Astrocyte of the cerebellum (primary cell): ENCODE measurements around the gene LRP1B.

Experiments
- DNase-seq: peaks from one replicate; pipeline ENCODE4 v3.0.0-alpha.2; 2011; ENCODE audit warnings: low read depth
- H3K4me3 ChIP-seq: 2 replicates; pipeline ENCODE4 v1.5.1; 2011; ENCODE audit warnings: mild to moderate bottlenecking, low read depth, low read length, moderate library complexity
- CTCF ChIP-seq: IDR thresholded peaks from 2 replicates; pipeline ENCODE4 v1.5.1; 2012; ENCODE audit warnings: low read length, low read depth, moderate library complexity, mild to moderate bottlenecking; ENCODE audit errors: missing control alignments
- in situ Hi-C: cut with HindIII; loops from 2 replicates; pipeline ENCODE4 v1.10.0; 2017; ENCODE audit warnings: low sequenced_read_pairs

LRP1B gene

GRCh38 chr2:141490886-141491285 is 639.9 kb downstream of the LRP1B start:
- H3K4me3 ChIP-seq, result no peak overlapping the region
- no peak for TF ChIP-seq CTCF
- no peak for DNase-seq
- in situ Hi-C loops, result no loop called here

GRCh38 chr2:141482697-141483096 is 648.1 kb downstream of the LRP1B start:
- DNase-seq, result no peak
- TF ChIP-seq CTCF, result no peak
- in situ Hi-C loops, result no loop called here
- H3K4me3 ChIP-seq, result no peak overlapping the region

DNA sequence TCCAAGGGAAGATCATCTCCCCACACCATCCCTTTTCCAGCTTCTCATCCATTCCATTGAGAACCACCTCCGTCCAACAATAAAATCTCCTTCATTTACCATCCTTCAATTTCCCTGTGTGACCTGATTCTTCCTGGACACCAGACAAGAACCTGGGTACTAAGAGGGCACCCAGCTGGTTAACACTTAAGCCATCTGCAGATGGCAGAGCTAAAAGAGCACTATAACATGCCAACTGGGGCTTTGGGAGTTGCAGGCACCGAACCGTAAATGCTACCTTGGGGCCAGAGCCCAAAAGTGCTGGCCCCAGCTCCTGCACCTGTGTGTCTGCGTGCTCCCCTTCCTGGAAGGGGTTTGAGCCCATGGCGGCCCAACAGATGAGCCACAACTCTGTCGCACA is 655.0 kb downstream of the LRP1B start:
- in situ Hi-C loops, result no loop called here
- no peak overlapping the region for H3K4me3 ChIP-seq
- no peak for TF ChIP-seq CTCF
- no peak for DNase-seq

- no peak for TF ChIP-seq CTCF
- DNase-seq, result no peak
- H3K4me3 ChIP-seq, result no peak overlapping the region
- in situ Hi-C loops, result no loop called here
Observed at GRCh38 chr2:141468761-141469160, 662.1 kb downstream of the LRP1B start.

DNA sequence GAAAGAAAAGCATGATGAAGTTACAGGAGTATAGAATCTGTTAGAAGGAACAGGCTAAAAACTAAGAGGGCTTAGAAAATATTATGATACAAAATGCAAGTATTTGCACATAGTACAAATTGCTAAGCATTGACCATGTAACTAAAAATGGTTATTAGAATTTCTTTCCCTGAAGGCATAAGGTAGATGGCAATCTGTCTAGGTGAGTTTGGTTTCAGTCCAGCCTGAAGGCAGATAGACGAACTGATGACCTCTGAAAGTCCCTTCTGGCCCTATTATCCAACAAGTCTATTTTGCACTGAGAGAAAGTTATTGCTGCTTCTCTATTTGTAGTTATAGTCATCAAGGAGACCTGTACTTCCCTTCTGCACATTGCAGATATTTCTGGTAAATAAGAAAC is 663.5 kb downstream of the LRP1B start:
- in situ Hi-C loops, result no loop called here
- no peak for DNase-seq
- no peak overlapping the region for H3K4me3 ChIP-seq
- no peak for TF ChIP-seq CTCF

GRCh38 chr2:141464995-141465394 is 665.8 kb downstream of the LRP1B start:
- in situ Hi-C loops, result no loop called here
- no peak for TF ChIP-seq CTCF
- no peak for DNase-seq
- no peak overlapping the region for H3K4me3 ChIP-seq

DNA sequence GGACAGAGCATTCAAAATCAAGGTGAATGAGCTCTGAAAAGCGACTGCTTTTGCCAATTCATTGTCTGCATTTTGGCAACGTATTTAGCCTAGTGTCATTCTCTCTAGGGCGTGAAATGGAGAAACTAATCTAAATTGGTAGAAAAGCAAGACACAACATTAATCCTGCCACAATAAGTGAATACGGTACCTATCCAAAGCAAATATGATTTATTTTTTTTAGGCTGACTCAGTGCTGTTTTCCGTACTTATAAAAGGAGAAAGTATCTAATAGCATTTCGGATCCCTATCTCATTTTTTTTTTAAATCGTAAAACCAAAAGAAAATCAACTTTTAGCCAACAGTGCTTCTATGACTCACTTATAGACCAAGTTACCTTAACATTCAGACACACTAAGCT is 672.5 kb downstream of the LRP1B start:
- in situ Hi-C loops, result no loop called here
- no peak for DNase-seq
- no peak for TF ChIP-seq CTCF
- H3K4me3 ChIP-seq, result no peak overlapping the region
